T-helper 17 cell (primary cell): Measurements from ENCODE around the gene SERPINB7. TPM values are rescaled to one million over a fixed set of nuclear protein-coding genes. Genes with fewer than 3 reads are reported as not detected.

Source experiments
- ATAC-seq: fragments of 150-1000 bp; cut with Tn5 transposase; 2 replicates; pipeline ENCODE4 v1.10.0; 2021; ENCODE audit warnings: mild to moderate bottlenecking, moderate library complexity
- DNase-seq, 3 donors: peaks; one replicate each; pipeline versions ENCODE4 v3.0.0 to v3.0.0-alpha.2; 2020 to 2021
- H3K9me3 ChIP-seq: one replicate; pipeline ENCODE4 v1.7.0; 2013; ENCODE audit warnings: low read length, mild to moderate bottlenecking; ENCODE audit not compliant: control insufficient read depth, poor library complexity, severe bottlenecking
- H3K27ac Mint-ChIP-seq: one replicate; pipeline ENCODE4 v1.8.0; 2022; ENCODE audit warnings: mild to moderate bottlenecking, moderate library complexity, mixed read lengths
- H3K27me3 Mint-ChIP-seq: one replicate; pipeline ENCODE4 v1.8.0; 2022; ENCODE audit warnings: mixed read lengths
- H3K36me3 Mint-ChIP-seq: one replicate; pipeline ENCODE4 v1.8.0; 2022; ENCODE audit warnings: low read depth, mixed read lengths
- H3K4me1 Mint-ChIP-seq: one replicate; pipeline ENCODE4 v1.8.0; 2022; ENCODE audit warnings: mild to moderate bottlenecking, mixed read lengths
- H3K4me3 Mint-ChIP-seq: one replicate; pipeline ENCODE4 v1.8.0; 2022; ENCODE audit warnings: mild to moderate bottlenecking, moderate library complexity, mixed read lengths
- total RNA-seq, 4 donors: library from RNA in 2 of 4; stranded (reverse) in 2 of 4; gene quantifications; one replicate each; pipeline ENCODE4 v1.2.3 and lab custom pipeline; 2022 to 2026

SERPINB7 gene
- total RNA-seq, 2 donors from 2014 or later, result not detected

- Mint-ChIP-seq H3K4me1 (no peaks in the 10 kb centered on the region), H3K27me3 (no peaks in the 10 kb centered on the region), H3K36me3 (no peaks in the 10 kb centered on the region)
These were observed 26.1 kb downstream of the SERPINB7 start for GRCh38 chr18:63801343-63801742.

GRCh38 chr18:63808125-63808524, 32.9 kb downstream of the SERPINB7 start:
- no peak overlapping the region for H3K4me3 Mint-ChIP-seq
- ATAC-seq, result no peak

More at GRCh38 chr18:63801343-63801742, 26.1 kb downstream of the SERPINB7 start:
- ATAC-seq, result no peak
- H3K4me3 Mint-ChIP-seq, result no peak overlapping the region
- H3K27ac Mint-ChIP-seq, result no peak overlapping the region
- no peak for DNase-seq
- H3K9me3 ChIP-seq, result peaks cover 3% of the 10 kb centered on the region

GRCh38 chr18:63817441-63818051, 42.3 kb downstream of the SERPINB7 start:
- no peak overlapping the region for H3K27ac Mint-ChIP-seq
- peaks cover 10% of the 10 kb centered on the region for H3K27me3 Mint-ChIP-seq
- H3K36me3 Mint-ChIP-seq, result no peaks in the 10 kb centered on the region
- H3K9me3 ChIP-seq, result no peaks in the 10 kb centered on the region
- no peak for ATAC-seq
- no peaks in the 10 kb centered on the region for H3K4me1 Mint-ChIP-seq
- H3K4me3 Mint-ChIP-seq, result no peak overlapping the region
- no peak for DNase-seq

More at GRCh38 chr18:63808125-63808524, 32.9 kb downstream of the SERPINB7 start:
- DNase-seq, result no peak
- H3K27me3 Mint-ChIP-seq, result no peaks in the 10 kb centered on the region
- no peaks in the 10 kb centered on the region for H3K36me3 Mint-ChIP-seq
- H3K4me1 Mint-ChIP-seq, result no peaks in the 10 kb centered on the region
- no peaks in the 10 kb centered on the region for H3K9me3 ChIP-seq
- no peak overlapping the region for H3K27ac Mint-ChIP-seq

- Mint-ChIP-seq H3K36me3 (no peaks in the 10 kb centered on the region), H3K27ac (no peak overlapping the region), H3K4me1 (no peaks in the 10 kb centered on the region), H3K27me3 (peaks cover 13% of the 10 kb centered on the region), H3K4me3 (no peak overlapping the region)
- DNase-seq (no peak), ATAC-seq (no peak)
- H3K9me3 ChIP-seq, result no peaks in the 10 kb centered on the region
These were observed 43.0 kb downstream of the SERPINB7 start for GRCh38 chr18:63818212-63818611.

GRCh38 chr18:63819786-63820185, 44.6 kb downstream of the SERPINB7 start:
- no peak for DNase-seq
- no peaks in the 10 kb centered on the region for H3K36me3 Mint-ChIP-seq
- peaks cover 13% of the 10 kb centered on the region for H3K27me3 Mint-ChIP-seq
- H3K4me3 Mint-ChIP-seq, result no peak overlapping the region
- no peaks in the 10 kb centered on the region for H3K9me3 ChIP-seq
- H3K4me1 Mint-ChIP-seq, result no peaks in the 10 kb centered on the region
- no peak overlapping the region for H3K27ac Mint-ChIP-seq
- no peak for ATAC-seq

GRCh38 chr18:63820694-63821093, 45.5 kb downstream of the SERPINB7 start:
- no peaks in the 10 kb centered on the region for H3K36me3 Mint-ChIP-seq
- no peak overlapping the region for H3K4me3 Mint-ChIP-seq
- H3K27me3 Mint-ChIP-seq, result peaks cover 13% of the 10 kb centered on the region
- H3K27ac Mint-ChIP-seq, result no peak overlapping the region
- no peak for ATAC-seq
- H3K9me3 ChIP-seq, result no peaks in the 10 kb centered on the region
- no peak for DNase-seq
- no peaks in the 10 kb centered on the region for H3K4me1 Mint-ChIP-seq

- H3K4me1 Mint-ChIP-seq, result no peaks in the 10 kb centered on the region
- peaks cover 13% of the 10 kb centered on the region for H3K27me3 Mint-ChIP-seq
- no peaks in the 10 kb centered on the region for H3K9me3 ChIP-seq
- DNase-seq (no peak), ATAC-seq (no peak)
- no peaks in the 10 kb centered on the region for H3K36me3 Mint-ChIP-seq
- H3K4me3 Mint-ChIP-seq, result no peak overlapping the region
- H3K27ac Mint-ChIP-seq, result no peak overlapping the region
These were observed 48.5 kb downstream of the SERPINB7 start for GRCh38 chr18:63823516-63824219.

GRCh38 chr18:63824220-63824525, 49.0 kb downstream of the SERPINB7 start:
- DNase-seq (no peak), ATAC-seq (no peak)
- no peaks in the 10 kb centered on the region for H3K9me3 ChIP-seq
- Mint-ChIP-seq H3K4me1 (no peaks in the 10 kb centered on the region), H3K4me3 (no peak overlapping the region), H3K27me3 (peaks cover 13% of the 10 kb centered on the region), H3K36me3 (no peaks in the 10 kb centered on the region), H3K27ac (no peak overlapping the region)

GRCh38 chr18:63828120-63828519, 52.9 kb downstream of the SERPINB7 start:
- Mint-ChIP-seq H3K4me1 (no peaks in the 10 kb centered on the region), H3K27ac (no peak overlapping the region), H3K36me3 (no peaks in the 10 kb centered on the region), H3K4me3 (no peak overlapping the region), H3K27me3 (peaks cover 13% of the 10 kb centered on the region)
- no peaks in the 10 kb centered on the region for H3K9me3 ChIP-seq
- ATAC-seq, result no peak
- DNase-seq, result no peak

GRCh38 chr18:63828656-63829055, 53.4 kb downstream of the SERPINB7 start:
- peaks cover 15% of the 10 kb centered on the region for H3K27me3 Mint-ChIP-seq
- H3K27ac Mint-ChIP-seq, result no peak overlapping the region
- ATAC-seq (no peak), DNase-seq (no peak)
- no peaks in the 10 kb centered on the region for H3K36me3 Mint-ChIP-seq
- H3K4me3 Mint-ChIP-seq, result no peak overlapping the region
- no peaks in the 10 kb centered on the region for H3K9me3 ChIP-seq
- H3K4me1 Mint-ChIP-seq, result no peaks in the 10 kb centered on the region

GRCh38 chr18:63829886-63830285, 54.7 kb downstream of the SERPINB7 start:
- DNase-seq, result no peak
- no peaks in the 10 kb centered on the region for H3K36me3 Mint-ChIP-seq
- H3K4me1 Mint-ChIP-seq, result no peaks in the 10 kb centered on the region
- H3K27me3 Mint-ChIP-seq, result peaks cover 21% of the 10 kb centered on the region
- no peak overlapping the region for H3K4me3 Mint-ChIP-seq
- ATAC-seq, result no peak
- H3K27ac Mint-ChIP-seq, result no peak overlapping the region
- H3K9me3 ChIP-seq, result no peaks in the 10 kb centered on the region

GRCh38 chr18:63831080-63831788, 56.0 kb downstream of the SERPINB7 start:
- H3K36me3 Mint-ChIP-seq, result no peaks in the 10 kb centered on the region
- H3K4me1 Mint-ChIP-seq, result no peaks in the 10 kb centered on the region
- H3K4me3 Mint-ChIP-seq, result no peak overlapping the region
- no peak overlapping the region for H3K27ac Mint-ChIP-seq
- no peaks in the 10 kb centered on the region for H3K9me3 ChIP-seq
- DNase-seq, result no peak
- no peak for ATAC-seq
- peaks cover 21% of the 10 kb centered on the region for H3K27me3 Mint-ChIP-seq

- DNase-seq, result no peak
- H3K27ac Mint-ChIP-seq, result no peak overlapping the region
These were observed 57.3 kb downstream of the SERPINB7 start for GRCh38 chr18:63832470-63832869.

More at GRCh38 chr18:63832470-63832869, 57.3 kb downstream of the SERPINB7 start:
- no peak overlapping the region for H3K4me3 Mint-ChIP-seq
- peaks cover 21% of the 10 kb centered on the region for H3K27me3 Mint-ChIP-seq
- H3K36me3 Mint-ChIP-seq, result no peaks in the 10 kb centered on the region
- no peaks in the 10 kb centered on the region for H3K9me3 ChIP-seq
- H3K4me1 Mint-ChIP-seq, result no peaks in the 10 kb centered on the region
- no peak for ATAC-seq
